SK-N-SH treated with all-trans-retinoic acid at 6 μM for 48 hours (cell line): ENCODE data around the gene RCBTB1.

Source experiments
- ATAC-seq: fragments of 200-7000 bp; cut with Tn5 transposase; 3 replicates; pipeline ENCODE4 v1.9.1; 2020; ENCODE audit warnings: mild to moderate bottlenecking, moderate library complexity
- ARNTL ChIP-seq: fragments of 450-650 bp; formaldehyde crosslinking; IDR thresholded peaks from 2 replicates; pipeline ENCODE4 v1.5.0; 2020; ENCODE audit warnings: low read depth, mild to moderate bottlenecking, moderate library complexity, borderline replicate concordance
- BACH2 ChIP-seq: fragments of 250-450 bp; sonication (Bioruptor Pico); IDR thresholded peaks from 2 replicates; pipeline ENCODE4 v1.9.0; 2021; ENCODE audit warnings: mild to moderate bottlenecking, borderline replicate concordance
- CREB5 ChIP-seq: fragments of 250-450 bp; sonication (Bioruptor Pico); IDR thresholded peaks from 2 replicates; pipeline ENCODE4 v1.5.1; 2020; ENCODE audit warnings: low read depth, mild to moderate bottlenecking, moderate library complexity
- CSRNP3 ChIP-seq: fragments of 250-450 bp; sonication (Bioruptor Pico); IDR thresholded peaks from 2 replicates; pipeline ENCODE4 v1.5.1; 2021; ENCODE audit warnings: mild to moderate bottlenecking, moderate library complexity
- ESRRG ChIP-seq: fragments of 250-450 bp; sonication (Bioruptor Pico); IDR thresholded peaks from 2 replicates; pipeline ENCODE4 v1.6.1; 2021; ENCODE audit warnings: mild to moderate bottlenecking
- GLIS3 ChIP-seq: fragments of 250-450 bp; sonication (Bioruptor Pico); IDR thresholded peaks from 2 replicates; pipeline ENCODE4 v1.5.0; 2020; ENCODE audit warnings: mild to moderate bottlenecking, moderate library complexity
- ISL1 ChIP-seq: fragments of 250-450 bp; sonication (Bioruptor Pico); IDR thresholded peaks from 2 replicates; pipeline ENCODE4 v2.1.2; 2022; ENCODE audit warnings: mild to moderate bottlenecking, moderate library complexity
- OSR1 ChIP-seq: fragments of 250-450 bp; sonication (Bioruptor Pico); IDR thresholded peaks from 2 replicates; pipeline ENCODE4 v1.8.0; 2022; ENCODE audit warnings: moderate library complexity, mild to moderate bottlenecking, inconsistent platforms
- PATZ1 ChIP-seq: fragments of 250-450 bp; sonication (Bioruptor Pico); IDR thresholded peaks from 2 replicates; pipeline ENCODE4 v1.8.0; 2020; ENCODE audit warnings: mild to moderate bottlenecking, moderate library complexity, borderline replicate concordance
- POU6F1 ChIP-seq: fragments of 250-450 bp; sonication (Bioruptor Pico); IDR thresholded peaks from 2 replicates; pipeline ENCODE4 v1.8.0; 2021; ENCODE audit warnings: low read depth, mild to moderate bottlenecking, moderate library complexity, borderline replicate concordance
- PPARA ChIP-seq: fragments of 250-450 bp; sonication (Bioruptor Pico); IDR thresholded peaks from 2 replicates; pipeline ENCODE4 v1.5.0; 2020; ENCODE audit warnings: mild to moderate bottlenecking, borderline replicate concordance
- RARB ChIP-seq: fragments of 250-450 bp; sonication (Bioruptor Pico); IDR thresholded peaks from 2 replicates; pipeline ENCODE4 v1.8.0; 2021; ENCODE audit warnings: mild to moderate bottlenecking, moderate library complexity
- SNAI2 ChIP-seq: fragments of 250-450 bp; sonication (Bioruptor Pico); IDR thresholded peaks from 2 replicates; pipeline ENCODE4 v1.5.0; 2020; ENCODE audit warnings: mild to moderate bottlenecking, moderate library complexity
- TCF4 ChIP-seq: fragments of 250-450 bp; sonication (Bioruptor Pico); IDR thresholded peaks from 2 replicates; pipeline ENCODE4 v1.8.0; 2021; ENCODE audit warnings: mild to moderate bottlenecking, moderate library complexity, borderline replicate concordance
- TOX ChIP-seq: fragments of 250-450 bp; sonication (Bioruptor Pico); IDR thresholded peaks from 2 replicates; pipeline ENCODE4 v1.8.0; 2021; ENCODE audit warnings: mild to moderate bottlenecking, moderate library complexity, borderline replicate concordance
- ZC3H10 ChIP-seq: fragments of 250-450 bp; sonication (Bioruptor Pico); IDR thresholded peaks from 2 replicates; pipeline ENCODE4 v1.5.1; 2021; ENCODE audit warnings: mild to moderate bottlenecking, moderate library complexity
- ZFP3 ChIP-seq: fragments of 250-450 bp; sonication (Bioruptor Pico); IDR thresholded peaks from 2 replicates; pipeline ENCODE4 v1.5.0; 2020; ENCODE audit warnings: mild to moderate bottlenecking, moderate library complexity
- ZFP30 ChIP-seq: fragments of 450-650 bp; formaldehyde crosslinking; IDR thresholded peaks from 2 replicates; pipeline ENCODE4 v1.5.0; 2022; ENCODE audit warnings: mild to moderate bottlenecking, moderate library complexity
- ZNF565 ChIP-seq: fragments of 450-650 bp; formaldehyde crosslinking; conservative IDR thresholded peaks from 2 replicates; pipeline ENCODE4 v1.5.0; 2020; ENCODE audit warnings: low read depth, mild to moderate bottlenecking, moderate library complexity
- ZNF70 ChIP-seq: fragments of 450-650 bp; formaldehyde crosslinking; IDR thresholded peaks from 2 replicates; pipeline ENCODE4 v1.5.0; 2020; ENCODE audit warnings: mild to moderate bottlenecking, moderate library complexity
- ZNF8 ChIP-seq: fragments of 450-650 bp; formaldehyde crosslinking; IDR thresholded peaks from 2 replicates; pipeline ENCODE4 v1.5.0; 2020; ENCODE audit warnings: mild to moderate bottlenecking, moderate library complexity

The RCBTB1 gene

GRCh38 chr13:49559006-49559405 lies 26.4 kb downstream of the RCBTB1 start (continued):
- TF ChIP-seq CREB5 (CRISPR knock-in tag) (no peak), RARB (no peak), ZNF70 (CRISPR knock-in tag) (no peak), PPARA (no peak), ISL1 (no peak)
- TF ChIP-seq, all 23 proteins: peak for 0

GRCh38 chr13:49554387-49554786 lies 31.0 kb downstream of the RCBTB1 start:
- ATAC-seq = no peak
- TF ChIP-seq ZFP3 = no peak
- TF ChIP-seq ZFP30 (CRISPR knock-in tag) = no peak
- TF ChIP-seq ZC3H10 (CRISPR knock-in tag) = no peak
- TF ChIP-seq ARNTL = no peak
- no peak for TF ChIP-seq OSR1 (CRISPR knock-in tag)
- no peak for TF ChIP-seq CSRNP3 (CRISPR knock-in tag)
- TF ChIP-seq ZNF8 = no peak
- TF ChIP-seq RARB = no peak
- TF ChIP-seq TCF4 = no peak
- no peak for TF ChIP-seq ESRRG (CRISPR knock-in tag)
- TF ChIP-seq POU6F1 = no peak
- TF ChIP-seq ISL1 = no peak

- TF ChIP-seq PPARA (no peak), ESRRG (CRISPR knock-in tag) (no peak), POU6F1 (no peak), TOX (no peak), TCF4 (no peak), CSRNP3 (CRISPR knock-in tag) (no peak), BACH2 (CRISPR knock-in tag) (no peak), ZFP30 (CRISPR knock-in tag) (no peak), ZFP3 (no peak), ZNF565 (no peak), GLIS3 (CRISPR knock-in tag) (no peak), ARNTL (no peak)
- ATAC-seq = no peak
Measured at GRCh38 chr13:49553888-49554287, 31.5 kb downstream of the RCBTB1 start.

- no peak for ATAC-seq
- TF ChIP-seq ZFP30 (CRISPR knock-in tag) (no peak), TOX (no peak), ISL1 (no peak), OSR1 (CRISPR knock-in tag) (no peak), RARB (no peak), ESRRG (CRISPR knock-in tag) (no peak)
Measured at GRCh38 chr13:49550942-49551644, 34.3 kb downstream of the RCBTB1 start.

GRCh38 chr13:49549289-49549688 lies 36.1 kb downstream of the RCBTB1 start:
- no peak for TF ChIP-seq TCF4
- no peak for TF ChIP-seq PPARA
- no peak for TF ChIP-seq ZC3H10 (CRISPR knock-in tag)
- no peak for TF ChIP-seq SNAI2
- TF ChIP-seq ZFP30 (CRISPR knock-in tag) = no peak
- no peak for TF ChIP-seq PATZ1 (CRISPR knock-in tag)
- no peak for TF ChIP-seq GLIS3 (CRISPR knock-in tag)
- TF ChIP-seq ARNTL = no peak
- TF ChIP-seq CSRNP3 (CRISPR knock-in tag) = no peak
- no peak for ATAC-seq
